HEK293T (cell line): ENCODE results near the gene ARHGEF7.

Experiments
- BHLHE40 ChIP-seq: fragments of 450-650 bp; IDR thresholded peaks from 2 replicates; pipeline ENCODE4 v1.6.1; 2016; ENCODE audit warnings: mild to moderate bottlenecking, moderate library complexity, borderline replicate concordance
- FOXA1 ChIP-seq: fragments of 450-650 bp; IDR thresholded peaks from 2 replicates; pipeline ENCODE4 v1.6.1; 2016; ENCODE audit warnings: mild to moderate bottlenecking
- FOXK2 ChIP-seq: fragments of 450-650 bp; IDR thresholded peaks from 2 replicates; pipeline ENCODE4 v1.6.1; 2016; ENCODE audit warnings: mild to moderate bottlenecking
- FOXM1 ChIP-seq: fragments of 450-650 bp; IDR thresholded peaks from 2 replicates; pipeline ENCODE4 v1.6.1; 2017; ENCODE audit warnings: mild to moderate bottlenecking, borderline replicate concordance
- HDGF ChIP-seq: fragments of 450-650 bp; IDR thresholded peaks from 2 replicates; pipeline ENCODE4 v1.6.1; 2017; ENCODE audit warnings: antibody characterized with exemption, borderline replicate concordance
- NFRKB ChIP-seq: fragments of 450-650 bp; IDR thresholded peaks from 2 replicates; pipeline ENCODE4 v1.6.1; 2016; ENCODE audit warnings: mild to moderate bottlenecking, moderate library complexity

GRCh38 chr13:111295886-111296285 lies 180.8 kb downstream of the ARHGEF7 start:
- TF ChIP-seq FOXM1 (no peak), BHLHE40 (no peak), NFRKB (no peak), FOXK2 (no peak), FOXA1 (no peak), HDGF (no peak)
